ENCODE data around the gene TMUB2. TPM values are rescaled to one million over a fixed set of nuclear protein-coding genes. Genes with fewer than 3 reads are reported as not detected.
A peak's percentile ranks its signal among the peaks of the same experiment; 100 is the strongest.

The TMUB2 gene
- total and polyA plus RNA-seq, 2 of the 13 experiments (the other 11 are each of a cell fraction or from before 2014, with no cell fraction given): 26.9 to 50.8 TPM

GRCh38 chr17:44199553-44200477 lies 13.0 kb downstream of the TMUB2 start, which contains the start of gene ATXN7L3 (continued):
- TF ChIP-seq HOMEZ (CRISPR knock-in tag; IDR thresholded peaks at IDR 0.05; ENCODE audit: low read depth) (no peak), AHDC1 (CRISPR knock-in tag; IDR thresholded peaks at IDR 0.05; ENCODE audit: borderline replicate concordance) (no peak), ZNF598 (CRISPR knock-in tag; IDR thresholded peaks at IDR 0.05; ENCODE audit: borderline replicate concordance) (no peak), ZNF317 (CRISPR knock-in tag; IDR thresholded peaks at IDR 0.05) (no peak), NFAT5 (CRISPR knock-in tag; IDR thresholded peaks at IDR 0.05) (no peak), ZNF263 (CRISPR knock-in tag; IDR thresholded peaks at IDR 0.05) (peak; percentile 43; the same call in 1 of the 2 replicates), ZNF737 (CRISPR knock-in tag; IDR thresholded peaks at IDR 0.05; ENCODE audit: borderline replicate concordance) (no peak), FOXK2 (IDR thresholded peaks at IDR 0.05) (no peak), ZNF329 (CRISPR knock-in tag; IDR thresholded peaks at IDR 0.05; ENCODE audit: low read depth) (no peak), ZBTB7A (CRISPR knock-in tag; IDR thresholded peaks at IDR 0.05) (no peak), SIN3A (IDR thresholded peaks at IDR 0.05; ENCODE audit: borderline replicate concordance, low read depth, low read length) (peak; percentile 62; the same call in 1 of the 2 replicates), ZNF556 (CRISPR knock-in tag; IDR thresholded peaks at IDR 0.05; ENCODE audit: borderline replicate concordance) (no peak), KMT2A (CRISPR knock-in tag; IDR thresholded peaks at IDR 0.05) (no peak), RAD21 (CRISPR knock-in tag; IDR thresholded peaks at IDR 0.05) (peak; percentile 24; the same call in 1 of the 2 replicates), HDAC1 (CRISPR knock-in tag; IDR thresholded peaks at IDR 0.05) (peak; percentile 36; the same call in 1 of the 2 replicates), ZNF121 (CRISPR knock-in tag; IDR thresholded peaks at IDR 0.05) (no peak), ZNF562 (CRISPR knock-in tag; IDR thresholded peaks at IDR 0.05; ENCODE audit: borderline replicate concordance) (no peak)

Data from HepG2 (cell line).